GM12801 (cell line): ENCODE data around the gene ZBTB7C.

Experiments
- TF ChIP-seq, protein P1 (sequence below): IDR thresholded peaks from one replicate; pipeline ENCODE4 v1.5.1; 2011; ENCODE audit warnings: control low read depth; ENCODE audit not compliant: insufficient read length; ENCODE audit errors: extremely low read depth

ZBTB7C gene

DNA sequence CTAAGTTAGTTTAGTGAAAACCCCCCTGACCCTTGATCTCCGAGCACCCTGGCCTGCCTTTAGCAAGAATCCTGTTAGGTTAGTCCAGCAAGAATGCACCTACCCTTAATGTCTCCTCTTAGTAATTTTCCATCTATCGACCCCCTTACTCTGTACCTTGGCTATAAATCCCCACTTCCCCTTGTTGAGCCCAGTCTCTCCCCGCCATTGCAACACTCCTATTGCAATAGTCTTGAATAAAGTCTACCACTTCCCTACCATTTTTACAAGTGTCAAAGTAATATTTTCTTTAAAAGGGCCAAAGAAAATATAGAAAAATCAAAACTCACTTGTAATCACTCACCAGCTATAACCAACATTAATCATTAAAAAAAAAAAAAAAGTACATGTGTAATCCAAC lies 4.2 kb upstream of the ZBTB7C start:
- TF ChIP-seq, protein P1, sequence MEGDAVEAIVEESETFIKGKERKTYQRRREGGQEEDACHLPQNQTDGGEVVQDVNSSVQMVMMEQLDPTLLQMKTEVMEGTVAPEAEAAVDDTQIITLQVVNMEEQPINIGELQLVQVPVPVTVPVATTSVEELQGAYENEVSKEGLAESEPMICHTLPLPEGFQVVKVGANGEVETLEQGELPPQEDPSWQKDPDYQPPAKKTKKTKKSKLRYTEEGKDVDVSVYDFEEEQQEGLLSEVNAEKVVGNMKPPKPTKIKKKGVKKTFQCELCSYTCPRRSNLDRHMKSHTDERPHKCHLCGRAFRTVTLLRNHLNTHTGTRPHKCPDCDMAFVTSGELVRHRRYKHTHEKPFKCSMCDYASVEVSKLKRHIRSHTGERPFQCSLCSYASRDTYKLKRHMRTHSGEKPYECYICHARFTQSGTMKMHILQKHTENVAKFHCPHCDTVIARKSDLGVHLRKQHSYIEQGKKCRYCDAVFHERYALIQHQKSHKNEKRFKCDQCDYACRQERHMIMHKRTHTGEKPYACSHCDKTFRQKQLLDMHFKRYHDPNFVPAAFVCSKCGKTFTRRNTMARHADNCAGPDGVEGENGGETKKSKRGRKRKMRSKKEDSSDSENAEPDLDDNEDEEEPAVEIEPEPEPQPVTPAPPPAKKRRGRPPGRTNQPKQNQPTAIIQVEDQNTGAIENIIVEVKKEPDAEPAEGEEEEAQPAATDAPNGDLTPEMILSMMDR = no peak

DNA sequence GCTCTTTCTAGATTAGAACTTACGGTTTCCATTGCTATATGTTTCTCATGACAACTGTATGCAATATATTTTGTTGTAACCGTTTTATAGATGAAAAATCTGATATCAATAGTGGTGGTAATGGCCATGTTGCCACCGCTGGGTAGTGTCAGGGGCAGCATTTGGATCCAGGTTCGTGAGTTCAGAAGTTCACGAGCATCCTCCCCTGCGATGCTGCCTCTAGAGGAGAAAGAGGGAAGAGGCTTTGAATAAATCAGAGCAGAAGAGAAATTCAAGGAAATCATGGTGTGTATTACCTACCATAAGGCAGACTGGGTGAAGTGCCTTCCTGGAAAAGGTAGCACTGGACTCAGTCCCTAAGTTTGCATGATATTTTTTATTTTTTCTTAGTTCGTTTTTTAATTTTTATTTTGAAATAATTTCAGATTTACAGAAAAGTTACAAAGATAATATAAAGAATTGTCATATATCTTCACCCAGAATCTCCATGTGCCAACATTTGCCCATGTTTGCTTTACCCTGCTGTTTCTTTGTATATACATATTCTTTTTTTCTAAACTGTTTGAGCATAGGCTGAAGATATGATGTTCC lies 3.3 kb upstream of the ZBTB7C start:
- TF ChIP-seq, protein P1 = no peak

DNA sequence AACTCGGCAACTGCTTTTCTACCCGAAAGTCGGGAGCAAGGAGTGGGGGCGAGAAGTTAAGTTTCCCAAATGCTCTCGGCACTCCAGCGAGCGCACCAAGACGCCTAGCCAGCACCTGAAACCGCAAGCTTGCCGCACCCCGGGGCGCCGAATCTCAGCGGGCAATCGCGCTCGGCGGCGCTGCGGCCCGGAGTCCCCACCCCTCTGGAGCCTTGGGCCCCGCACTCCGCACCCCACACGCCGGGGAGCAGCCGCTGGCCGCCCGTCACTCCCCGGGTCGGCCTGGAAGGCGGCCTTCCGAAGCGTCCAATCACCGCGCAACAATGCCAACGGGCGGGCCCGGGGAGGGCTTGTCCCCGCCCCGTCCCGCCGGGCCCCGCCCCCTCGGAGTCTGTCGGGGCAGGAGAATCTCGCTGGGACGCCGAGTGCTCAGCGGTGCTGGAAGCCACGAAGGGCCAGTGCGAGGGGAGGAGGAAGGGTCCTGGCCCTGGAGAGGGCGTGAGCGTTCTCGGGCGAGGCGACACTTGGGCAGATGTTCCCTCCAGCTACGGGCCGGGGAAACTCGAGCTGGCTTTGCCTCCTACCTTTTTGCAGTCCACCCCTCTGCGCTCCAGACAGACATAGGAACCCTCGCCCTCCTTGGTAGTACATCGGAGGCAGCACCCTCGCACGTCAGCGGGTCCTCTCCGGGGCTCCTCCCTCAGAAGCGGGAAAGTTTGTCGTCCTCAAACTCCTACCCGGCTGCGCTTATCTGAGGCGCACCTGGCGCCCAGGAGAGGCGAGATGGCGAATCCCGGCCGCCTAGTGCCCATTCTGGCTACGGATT lies 1.1 kb upstream of the ZBTB7C start:
- TF ChIP-seq, protein P1 = no peak

DNA sequence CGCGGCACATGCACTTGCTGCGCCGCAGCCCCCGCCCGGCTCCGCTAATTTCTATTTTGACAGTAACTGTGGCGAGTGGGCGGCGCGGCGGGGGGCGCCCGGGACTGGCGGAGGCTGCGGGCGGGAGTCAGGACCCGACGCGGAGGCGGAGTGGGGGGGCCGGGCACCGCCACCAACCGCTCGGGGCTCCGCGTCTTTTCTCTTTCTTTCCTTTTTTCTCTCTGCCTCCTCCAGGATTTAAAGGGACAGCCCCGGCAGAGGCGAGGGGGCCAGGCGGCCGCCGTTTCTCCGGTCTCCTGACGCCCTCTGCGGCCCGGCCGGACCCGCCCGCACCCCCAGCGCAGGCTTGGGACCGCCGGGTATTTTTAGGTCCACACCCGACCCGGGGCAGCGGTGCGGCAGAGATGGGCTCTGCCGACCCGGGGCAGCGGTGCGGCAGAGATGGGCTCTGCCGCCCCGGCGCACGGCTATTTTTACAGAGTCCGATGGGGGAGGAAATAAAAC lies 460 bp upstream of the ZBTB7C start:
- TF ChIP-seq, protein P1 = no peak

DNA sequence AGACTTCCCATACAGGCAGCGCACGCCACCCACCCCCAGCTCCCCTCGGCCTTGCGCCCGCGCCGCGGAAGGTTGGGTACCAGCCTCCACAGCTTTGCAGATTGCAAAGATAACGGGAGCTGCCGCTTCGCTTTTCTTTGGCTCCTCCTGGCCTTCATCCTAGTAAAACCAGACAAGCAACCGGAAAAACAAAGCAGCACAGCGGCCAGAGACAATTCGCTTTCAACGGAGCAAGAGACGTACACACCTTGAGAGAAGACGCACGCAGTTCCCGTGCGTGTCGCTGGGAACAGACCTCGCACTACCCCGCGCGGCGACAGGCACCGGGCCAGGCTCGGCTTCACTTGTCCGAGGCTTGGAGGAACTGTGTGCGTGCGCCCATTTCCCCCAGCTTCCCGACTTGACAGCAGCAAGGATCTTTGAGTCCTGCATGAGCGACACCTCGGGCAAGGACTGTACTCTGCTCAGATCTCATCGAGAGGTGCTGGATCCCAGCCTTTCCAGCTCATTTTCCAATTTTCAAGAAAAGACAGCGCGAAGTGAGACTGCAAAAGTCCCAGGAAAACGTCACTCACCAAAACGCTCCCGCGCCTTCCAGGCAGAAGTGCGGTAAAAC lies 964 bp downstream of the ZBTB7C start:
- TF ChIP-seq, protein P1 = no peak

DNA sequence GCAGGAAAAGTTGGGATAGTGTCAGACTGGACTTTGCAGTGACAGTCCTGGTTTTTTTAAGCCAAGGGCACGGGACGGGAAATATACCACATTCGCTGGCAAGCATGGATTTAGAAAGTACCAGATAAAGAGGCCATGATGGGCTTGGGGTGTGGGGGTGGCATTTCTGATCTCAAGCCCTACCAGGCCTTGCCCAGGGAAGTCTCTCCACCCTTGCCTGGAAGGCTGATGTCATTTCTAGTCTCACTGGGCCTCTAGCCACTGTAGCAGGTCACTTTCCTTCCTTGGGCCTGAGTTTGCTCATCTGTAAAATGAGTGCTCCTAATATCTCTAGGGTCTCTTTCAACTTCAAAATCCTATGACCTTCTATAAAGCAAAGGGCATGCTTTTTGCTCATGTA lies 1.8 kb downstream of the ZBTB7C start:
- TF ChIP-seq, protein P1 = no peak

DNA sequence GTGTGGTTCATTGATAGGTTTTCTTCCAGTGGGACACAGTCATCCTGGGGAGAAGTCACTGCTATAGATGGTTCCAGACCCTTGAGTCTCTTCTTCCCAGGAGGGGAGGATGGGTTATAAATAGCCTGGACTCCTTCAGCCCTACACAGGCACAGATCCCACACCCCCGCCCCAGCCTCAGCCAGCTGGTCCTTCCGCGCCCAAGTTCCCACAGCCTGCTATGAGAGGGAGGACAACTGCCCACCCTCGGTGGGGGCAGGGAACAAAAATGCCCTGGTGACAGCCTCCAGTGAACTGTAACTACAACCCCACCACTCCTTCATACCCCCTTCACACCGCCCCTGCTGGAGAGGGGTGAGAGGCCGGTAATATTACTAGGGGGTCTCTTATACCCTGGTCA lies 3.2 kb downstream of the ZBTB7C start:
- TF ChIP-seq, protein P1 = no peak
